Measurements from ENCODE around the gene AGPAT3.

- no peak for TF ChIP-seq POLR2AphosphoS5 (IDR thresholded peaks at IDR 0.05; ENCODE audit: low read depth, low read length)
- TF ChIP-seq TAF1 (IDR thresholded peaks at IDR 0.05; ENCODE audit: borderline replicate concordance, low read depth, low read length), result no peak
Observed at GRCh38 chr21:43892984-43893535, 28.0 kb downstream of the AGPAT3 start.

All from GM12892 (cell line).